Measurements from ENCODE around the gene BHMT2.

DNA sequence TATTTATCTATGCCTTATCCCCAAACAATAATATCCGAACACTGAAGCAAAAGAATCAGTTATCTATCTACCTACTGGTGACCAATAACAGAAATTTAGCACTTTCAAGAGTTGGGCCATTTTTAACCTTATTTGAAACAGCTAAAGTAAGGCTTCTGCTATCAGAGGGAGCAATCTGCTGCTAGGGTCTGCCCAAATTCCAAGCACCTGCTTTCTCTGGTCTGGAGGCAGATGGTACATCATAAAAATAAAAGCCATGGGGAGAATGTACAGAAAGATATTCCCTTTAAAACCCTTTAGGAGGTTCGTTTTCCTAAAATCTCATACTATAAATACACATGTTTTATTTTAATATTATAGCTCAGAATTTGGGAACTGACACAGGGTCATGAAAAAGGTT, 46.8 kb upstream of the BHMT2 start:
- TF ChIP-seq CTCF (IDR thresholded peaks at IDR 0.05 in 8 of 11, conservative IDR thresholded peaks at IDR 0.05 in 3 of 11), result no peak
- no peak for TF ChIP-seq POLR2AphosphoS5 (IDR thresholded peaks at IDR 0.05)
